IMR-90 (cell line): ENCODE results near the gene NPAS3. TPM values are rescaled to one million over a fixed set of nuclear protein-coding genes. Genes with fewer than 3 reads are reported as not detected.

Experiments used
- ATAC-seq: fragments of 200-7000 bp; cut with Tn5 transposase; 2 replicates; pipeline ENCODE4 v1.9.1; 2020; ENCODE audit warnings: low read depth, mild to moderate bottlenecking, moderate library complexity
- BruUV-seq: library from RNA; stranded (reverse); fragments of 400-500 nt; replicated peaks from 2 replicates; lab custom pipeline; 2021; lab: Mats Ljungman, UMichigan
- CTCF ChIA-PET: fragments of 300-600 bp; formaldehyde crosslinking; extraction: SDS; loops from one replicate; lab custom pipeline; 2021; ENCODE audit warnings: antibody characterized with exemption; lab: Yijun Ruan, JAX
- POLR2A ChIA-PET: fragments of 300-600 bp; sonication (Branson Sonifier 250); formaldehyde crosslinking; loops from one replicate; lab custom pipeline; 2022; ENCODE audit warnings: antibody characterized with exemption; ENCODE audit not compliant: unreplicated experiment; lab: Charles Lee
- DNase-seq: peaks from one replicate; pipeline ENCODE4 v3.0.0; 2013
- H2AFZ ChIP-seq: replicated peaks from 2 replicates; pipeline ENCODE3; 2013; ENCODE audit warnings: low read length, mild to moderate bottlenecking; ENCODE audit not compliant: poor library complexity
- H2AK5ac ChIP-seq: 2 replicates; pipeline ENCODE4 v1.6.1; 2013; ENCODE audit warnings: low read depth, low read length, inconsistent platforms
- H2AK9ac ChIP-seq: replicated peaks from 2 replicates; pipeline ENCODE3; 2013; ENCODE audit warnings: mild to moderate bottlenecking, low read depth, low read length, moderate library complexity; ENCODE audit not compliant: poor library complexity
- H2BK120ac ChIP-seq: 2 replicates; pipeline ENCODE4 v1.6.1; 2013; ENCODE audit warnings: low read depth, low read length, inconsistent platforms
- H2BK15ac ChIP-seq: 3 replicates; pipeline ENCODE4 v1.6.1; 2013; ENCODE audit warnings: low read depth, low read length, inconsistent platforms
- H2BK20ac ChIP-seq: 2 replicates; pipeline ENCODE4 v1.6.1; 2013; ENCODE audit warnings: low read depth, mild to moderate bottlenecking, inconsistent platforms, low read length, moderate library complexity
- H2BK5ac ChIP-seq: 2 replicates; pipeline ENCODE4 v1.6.1; 2013; ENCODE audit warnings: mild to moderate bottlenecking, low read depth, low read length, inconsistent platforms; ENCODE audit not compliant: poor library complexity, severe bottlenecking
- H3K14ac ChIP-seq: replicated peaks from 2 replicates; pipeline ENCODE4 v1.6.1; 2013; ENCODE audit warnings: low read depth, low read length, inconsistent platforms
- H3K18ac ChIP-seq: 2 replicates; pipeline ENCODE4 v1.6.1; 2013; ENCODE audit warnings: low read depth, low read length, control low read depth
- H3K23ac ChIP-seq: 2 replicates; pipeline ENCODE4 v1.6.1; 2013; ENCODE audit warnings: low read depth, low read length, inconsistent platforms
- H3K27ac ChIP-seq: 2 replicates; pipeline ENCODE4 v1.5.1; 2013; ENCODE audit warnings: mild to moderate bottlenecking, control low read depth, low read length; ENCODE audit not compliant: insufficient read depth
- H3K27me3 ChIP-seq: 2 replicates; pipeline ENCODE4 v1.6.1; 2013; ENCODE audit warnings: low read length; ENCODE audit not compliant: control insufficient read depth, insufficient read depth
- H3K36me3 ChIP-seq: 2 replicates; pipeline ENCODE4 v1.6.1; 2013; ENCODE audit warnings: low read length, mixed read lengths; ENCODE audit not compliant: control insufficient read depth, insufficient read depth
- H3K4ac ChIP-seq: 2 replicates; pipeline ENCODE4 v1.6.1; 2013; ENCODE audit warnings: low read depth, low read length, inconsistent platforms
- H3K4me1 ChIP-seq: 2 replicates; pipeline ENCODE4 v1.6.1; 2013; ENCODE audit warnings: low read length, mixed read lengths; ENCODE audit not compliant: control insufficient read depth, insufficient read depth
- H3K4me2 ChIP-seq: 2 replicates; pipeline ENCODE4 v1.6.1; 2013; ENCODE audit warnings: low read depth, mild to moderate bottlenecking, control low read depth, low read length, moderate library complexity
- H3K4me3 ChIP-seq: 2 replicates; pipeline ENCODE4 v1.5.1; 2013; ENCODE audit warnings: low read depth, mild to moderate bottlenecking, control low read depth, low read length, moderate library complexity; ENCODE audit not compliant: insufficient read depth
- H3K56ac ChIP-seq: 2 replicates; pipeline ENCODE4 v1.6.1; 2013; ENCODE audit warnings: low read length, inconsistent platforms; ENCODE audit not compliant: insufficient read depth; ENCODE audit errors: extremely low read depth
- H3K79me1 ChIP-seq, 2 experiments: 2 replicates each; pipeline ENCODE4 v1.6.1; 2013; ENCODE audit warnings: low read length in 2 of 2, inconsistent platforms in 1 of 2, low read depth in 1 of 2
- H3K9ac ChIP-seq: 2 replicates; pipeline ENCODE4 v1.6.1; 2013; ENCODE audit warnings: low read depth, low read length, control low read depth
- H3K9me1 ChIP-seq: 2 replicates; pipeline ENCODE4 v1.6.1; 2013; ENCODE audit warnings: low read length, inconsistent platforms; ENCODE audit not compliant: insufficient read depth
- H3K9me3 ChIP-seq: 2 replicates; pipeline ENCODE4 v1.6.1; 2013; ENCODE audit warnings: low read length; ENCODE audit not compliant: control insufficient read depth, insufficient read depth
- H4K20me1 ChIP-seq: 2 replicates; pipeline ENCODE4 v1.6.1; 2013; ENCODE audit warnings: low read length, inconsistent platforms; ENCODE audit not compliant: insufficient read depth
- H4K5ac ChIP-seq: 2 replicates; pipeline ENCODE4 v1.6.1; 2013; ENCODE audit warnings: mild to moderate bottlenecking, low read depth, low read length, control low read depth
- H4K8ac ChIP-seq, 2 experiments: 2 replicates each; pipeline ENCODE4 v1.6.1; 2013; ENCODE audit warnings: low read depth in 2 of 2, low read length in 2 of 2, control low read depth in 1 of 2, inconsistent platforms in 1 of 2
- H4K91ac ChIP-seq: 2 replicates; pipeline ENCODE4 v1.6.1; 2013; ENCODE audit warnings: low read depth, low read length, inconsistent platforms; ENCODE audit not compliant: insufficient read depth
- BHLHE40 ChIP-seq: fragments of 150-350 bp; IDR thresholded peaks from 2 replicates; pipeline ENCODE4 v1.6.1; 2016; ENCODE audit warnings: mild to moderate bottlenecking, low read depth, low read length
- CEBPB ChIP-seq: IDR thresholded peaks from 2 replicates; pipeline ENCODE4 v1.6.1; 2012; ENCODE audit warnings: low read depth, low read length, improper control_type of control experiment
- CHD1 ChIP-seq: IDR thresholded peaks from 2 replicates; pipeline ENCODE4 v1.6.1; 2012; ENCODE audit warnings: low read depth, low read length, improper control_type of control experiment
- ELK1 ChIP-seq: fragments of 150-350 bp; IDR thresholded peaks from 2 replicates; pipeline ENCODE4 v1.6.1; 2016; ENCODE audit warnings: low read depth, mild to moderate bottlenecking, low read length, moderate library complexity, borderline replicate concordance
- FOS ChIP-seq: fragments of 150-350 bp; IDR thresholded peaks from 2 replicates; pipeline ENCODE4 v1.6.1; 2016; ENCODE audit warnings: low read depth, low read length
- MAFK ChIP-seq: IDR thresholded peaks from 2 replicates; pipeline ENCODE4 v1.6.1; 2012; ENCODE audit warnings: low read depth, low read length, improper control_type of control experiment
- MAZ ChIP-seq: IDR thresholded peaks from 2 replicates; pipeline ENCODE4 v1.6.1; 2012; ENCODE audit warnings: low read depth, mild to moderate bottlenecking, low read length, improper control_type of control experiment, moderate library complexity, borderline replicate concordance
- MXI1 ChIP-seq: IDR thresholded peaks from 2 replicates; pipeline ENCODE4 v1.6.1; 2012; ENCODE audit warnings: low read depth, mild to moderate bottlenecking, low read length, moderate library complexity, borderline replicate concordance
- NFE2L2 ChIP-seq: fragments of 150-350 bp; IDR thresholded peaks from 2 replicates; pipeline ENCODE4 v1.6.1; 2016; ENCODE audit warnings: low read depth, mild to moderate bottlenecking, low read length
- POLR2A ChIP-seq: IDR thresholded peaks from 2 replicates; pipeline ENCODE4 v1.6.1; 2012; ENCODE audit warnings: mild to moderate bottlenecking, low read depth, low read length
- RAD21 ChIP-seq: IDR thresholded peaks from 2 replicates; pipeline ENCODE4 v1.6.1; 2012; ENCODE audit warnings: low read length, improper control_type of control experiment
- RCOR1 ChIP-seq: IDR thresholded peaks from 2 replicates; pipeline ENCODE4 v1.6.1; 2012; ENCODE audit warnings: mild to moderate bottlenecking, low read length, improper control_type of control experiment; ENCODE audit not compliant: insufficient replicate concordance
- RFX5 ChIP-seq: IDR thresholded peaks from 2 replicates; pipeline ENCODE4 v1.8.0; 2012; ENCODE audit warnings: low read depth, mild to moderate bottlenecking, low read length, moderate library complexity
- SMC3 ChIP-seq: fragments of 150-350 bp; IDR thresholded peaks from 2 replicates; pipeline ENCODE4 v1.6.1; 2016; ENCODE audit warnings: low read depth, mild to moderate bottlenecking, antibody characterized with exemption, low read length, moderate library complexity
- WGBS, 2 experiments: methylation state at CpG; one replicate each; pipeline versions ENCODE4 v1.1.5 to v1.1.7; 2013; ENCODE audit warnings: missing lambda C conversion rate in 2 of 2; ENCODE audit not compliant: insufficient read length in 1 of 2; ENCODE audit errors: extremely low coverage in 2 of 2; 5-methylcytosine and 5-hydroxymethylcytosine counted together
- dilution Hi-C: fragments of 300-500 bp; cut with HindIII; formaldehyde crosslinking; loops from one replicate; pipeline ENCODE4 v1.14.3; 2018; ENCODE audit warnings: low sequenced_read_pairs; ENCODE audit not compliant: unreplicated experiment
- in situ Hi-C: fragments of 300-500 bp; cut with MboI; formaldehyde crosslinking; loops from 3 replicates; pipeline ENCODE4 v1.14.3; 2019; ENCODE audit warnings: low sequenced_read_pairs, inconsistent platforms, mixed read lengths
- intact Hi-C: fragments of 100-400 bp; cut with micrococcal nuclease; formaldehyde crosslinking; loops from 2 replicates; pipeline ENCODE4 v1.10.0; 2022
- polyA plus RNA-seq, 3 experiments: library from polyadenylated mRNA; depleted of rRNA; stranded (reverse); fragments of >200 nt; gene quantifications; 2 replicates each; pipeline ENCODE4 v1.2.3, GENCODE V29; 2012; ENCODE audit warnings: low replicate concordance in 1 of 3
- total RNA-seq: library from RNA; depleted of rRNA; stranded (reverse); fragments of >200 nt; gene quantifications from 2 replicates; pipeline ENCODE4 v1.2.3, GENCODE V29; 2012
- TF ChIP-seq, protein P1 (sequence below): conservative IDR thresholded peaks from 2 replicates; pipeline ENCODE4 v1.5.1; 2012; ENCODE audit warnings: mild to moderate bottlenecking, low read depth, low read length, improper control_type of control experiment
- TF ChIP-seq, protein P2 (sequence below): fragments of 150-350 bp; IDR thresholded peaks from 2 replicates; pipeline ENCODE4 v1.6.1; 2017; ENCODE audit warnings: mild to moderate bottlenecking, antibody characterized with exemption, low read length, low read depth

Gene NPAS3
- total and polyA plus RNA-seq, 2 of the 4 experiments (the other 2 are of a cell fraction): not detected

DNA sequence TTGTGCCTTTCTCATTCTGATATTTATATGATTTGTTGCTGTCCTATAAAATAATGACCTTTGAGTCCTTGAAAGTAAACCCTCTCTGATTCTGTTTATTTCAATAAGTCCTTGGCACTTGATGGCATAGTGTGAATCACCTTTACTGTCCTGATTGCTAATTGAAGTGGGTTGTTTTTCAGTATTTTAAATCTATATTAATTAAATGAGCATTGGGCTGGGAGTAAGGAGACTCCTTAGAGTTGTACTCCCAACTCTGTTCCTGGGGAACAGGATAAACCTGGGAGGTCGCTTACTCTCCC is 776.5 kb downstream of the NPAS3 start:
- in situ Hi-C loops (no loop called here), intact Hi-C loops (no loop called here), dilution Hi-C loops (no loop called here)
- Histone ChIP-seq H4K20me1 (no peaks in the 10 kb centered on the region), H4K5ac (no peak overlapping the region), H3K23ac (no peak overlapping the region), H2BK20ac (no peak overlapping the region), H3K27me3 (no peaks in the 10 kb centered on the region), H3K18ac (no peak overlapping the region), H4K91ac (no peak overlapping the region), H2AFZ (no peak overlapping the region), H3K79me1 (no peaks in the 10 kb centered on the region), H2AK5ac (no peak overlapping the region), H3K56ac (no peak overlapping the region), H3K14ac (no peak overlapping the region), H3K9ac (no peak overlapping the region), H3K4me2 (no peak overlapping the region), H3K4me1 (no peaks in the 10 kb centered on the region), H2BK15ac (no peak overlapping the region), H3K9me3 (no peaks in the 10 kb centered on the region), H3K4me3 (no peak overlapping the region), H2BK120ac (no peak overlapping the region), H4K8ac (no peak overlapping the region), H3K36me3 (no peaks in the 10 kb centered on the region), H2AK9ac (no peak overlapping the region), H3K4ac (no peak overlapping the region), H3K9me1 (no peaks in the 10 kb centered on the region), H2BK5ac (no peak overlapping the region), H3K27ac (no peak overlapping the region)
- CTCF ChIA-PET: no interaction called here
- ATAC-seq (no peak), DNase-seq (no peak)
- TF ChIP-seq, protein P1, sequence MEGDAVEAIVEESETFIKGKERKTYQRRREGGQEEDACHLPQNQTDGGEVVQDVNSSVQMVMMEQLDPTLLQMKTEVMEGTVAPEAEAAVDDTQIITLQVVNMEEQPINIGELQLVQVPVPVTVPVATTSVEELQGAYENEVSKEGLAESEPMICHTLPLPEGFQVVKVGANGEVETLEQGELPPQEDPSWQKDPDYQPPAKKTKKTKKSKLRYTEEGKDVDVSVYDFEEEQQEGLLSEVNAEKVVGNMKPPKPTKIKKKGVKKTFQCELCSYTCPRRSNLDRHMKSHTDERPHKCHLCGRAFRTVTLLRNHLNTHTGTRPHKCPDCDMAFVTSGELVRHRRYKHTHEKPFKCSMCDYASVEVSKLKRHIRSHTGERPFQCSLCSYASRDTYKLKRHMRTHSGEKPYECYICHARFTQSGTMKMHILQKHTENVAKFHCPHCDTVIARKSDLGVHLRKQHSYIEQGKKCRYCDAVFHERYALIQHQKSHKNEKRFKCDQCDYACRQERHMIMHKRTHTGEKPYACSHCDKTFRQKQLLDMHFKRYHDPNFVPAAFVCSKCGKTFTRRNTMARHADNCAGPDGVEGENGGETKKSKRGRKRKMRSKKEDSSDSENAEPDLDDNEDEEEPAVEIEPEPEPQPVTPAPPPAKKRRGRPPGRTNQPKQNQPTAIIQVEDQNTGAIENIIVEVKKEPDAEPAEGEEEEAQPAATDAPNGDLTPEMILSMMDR: no peak
- TF ChIP-seq BHLHE40: no peak
- no peak for TF ChIP-seq MXI1
- no peak for TF ChIP-seq RAD21
- TF ChIP-seq MAFK: no peak
- TF ChIP-seq CEBPB: no peak
- TF ChIP-seq FOS: no peak
- no peak for TF ChIP-seq RFX5
- TF ChIP-seq, protein P2, sequence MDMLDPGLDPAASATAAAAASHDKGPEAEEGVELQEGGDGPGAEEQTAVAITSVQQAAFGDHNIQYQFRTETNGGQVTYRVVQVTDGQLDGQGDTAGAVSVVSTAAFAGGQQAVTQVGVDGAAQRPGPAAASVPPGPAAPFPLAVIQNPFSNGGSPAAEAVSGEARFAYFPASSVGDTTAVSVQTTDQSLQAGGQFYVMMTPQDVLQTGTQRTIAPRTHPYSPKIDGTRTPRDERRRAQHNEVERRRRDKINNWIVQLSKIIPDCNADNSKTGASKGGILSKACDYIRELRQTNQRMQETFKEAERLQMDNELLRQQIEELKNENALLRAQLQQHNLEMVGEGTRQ: no peak
- no peak for TF ChIP-seq CHD1
- TF ChIP-seq ELK1: no peak
- no peak for TF ChIP-seq SMC3
- no peak for TF ChIP-seq NFE2L2
- no peak for TF ChIP-seq POLR2A
- no peak for TF ChIP-seq RCOR1
- TF ChIP-seq MAZ: no peak
- WGBS, 2 experiments: no CpG with 5 or more reads among the region's 1 CpG
- BruUV-seq: no TSS peak
- POLR2A ChIA-PET: no interaction called here
